Parathyroid adenoma (tissue), 2 donors: ENCODE results near the gene NRXN3.

Source experiments
- H2AFZ ChIP-seq: fragments of 300-600 bp; sonication (generic); one replicate; pipeline ENCODE4 v1.7.0; 2017; ENCODE audit warnings: antibody characterized with exemption, mild to moderate bottlenecking
- H3K27ac ChIP-seq: fragments of 300-600 bp; sonication (generic); one replicate; pipeline ENCODE4 v1.7.0; 2017
- H3K27me3 ChIP-seq: fragments of 300-600 bp; sonication (generic); one replicate; pipeline ENCODE4 v1.7.0; 2017; ENCODE audit warnings: low read length; ENCODE audit not compliant: control insufficient read depth, insufficient read depth
- H3K36me3 ChIP-seq: fragments of 300-600 bp; sonication (generic); one replicate; pipeline ENCODE4 v1.7.0; 2017; ENCODE audit warnings: low read length; ENCODE audit not compliant: control insufficient read depth, insufficient read depth
- H3K4me1 ChIP-seq: fragments of 300-600 bp; sonication (generic); one replicate; pipeline ENCODE4 v1.7.0; 2017; ENCODE audit warnings: control low read depth
- H3K4me2 ChIP-seq: fragments of 300-600 bp; sonication (generic); one replicate; pipeline ENCODE4 v1.7.0; 2017; ENCODE audit warnings: low read length
- H3K4me3 ChIP-seq: fragments of 300-600 bp; sonication (generic); one replicate; pipeline ENCODE4 v1.7.0; 2017; ENCODE audit warnings: low read depth, low read length
- H3K79me2 ChIP-seq: fragments of 300-600 bp; sonication (generic); one replicate; pipeline ENCODE4 v1.7.0; 2017; ENCODE audit warnings: control low read depth
- H3K9ac ChIP-seq: fragments of 300-600 bp; sonication (generic); one replicate; pipeline ENCODE4 v1.7.0; 2017; ENCODE audit warnings: mild to moderate bottlenecking
- H3K9me3 ChIP-seq: fragments of 300-600 bp; sonication (generic); one replicate; pipeline ENCODE4 v1.7.0; 2017; ENCODE audit warnings: low read length; ENCODE audit not compliant: control insufficient read depth
- TF ChIP-seq, protein P1 (sequence below): fragments of 300-600 bp; sonication (generic); IDR thresholded peaks from one replicate; pipeline ENCODE4 v1.7.0; 2017; ENCODE audit warnings: antibody characterized with exemption, mild to moderate bottlenecking
- donor health status: primary hyperparathyroidism.

Gene NRXN3

DNA sequence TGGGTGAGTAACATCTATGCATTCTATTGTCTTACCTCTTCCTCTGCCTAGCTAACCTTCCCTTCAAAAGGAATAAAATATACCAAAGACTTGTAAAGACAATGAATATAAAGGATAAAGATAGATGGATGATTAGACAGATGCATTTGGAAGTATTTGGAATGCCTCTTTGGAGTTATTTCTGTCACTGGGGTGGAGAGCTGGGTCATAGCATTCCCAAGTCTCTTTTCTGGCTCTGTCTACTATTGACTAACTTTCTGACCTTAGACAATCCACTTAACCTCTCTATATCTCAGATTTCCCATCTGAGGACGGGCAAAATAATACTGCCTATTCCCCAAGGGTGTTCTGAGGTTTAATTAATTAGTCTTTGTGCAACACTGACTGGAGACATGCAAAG lies 1523.8 kb downstream of the NRXN3 start:
- TF ChIP-seq, protein P1, sequence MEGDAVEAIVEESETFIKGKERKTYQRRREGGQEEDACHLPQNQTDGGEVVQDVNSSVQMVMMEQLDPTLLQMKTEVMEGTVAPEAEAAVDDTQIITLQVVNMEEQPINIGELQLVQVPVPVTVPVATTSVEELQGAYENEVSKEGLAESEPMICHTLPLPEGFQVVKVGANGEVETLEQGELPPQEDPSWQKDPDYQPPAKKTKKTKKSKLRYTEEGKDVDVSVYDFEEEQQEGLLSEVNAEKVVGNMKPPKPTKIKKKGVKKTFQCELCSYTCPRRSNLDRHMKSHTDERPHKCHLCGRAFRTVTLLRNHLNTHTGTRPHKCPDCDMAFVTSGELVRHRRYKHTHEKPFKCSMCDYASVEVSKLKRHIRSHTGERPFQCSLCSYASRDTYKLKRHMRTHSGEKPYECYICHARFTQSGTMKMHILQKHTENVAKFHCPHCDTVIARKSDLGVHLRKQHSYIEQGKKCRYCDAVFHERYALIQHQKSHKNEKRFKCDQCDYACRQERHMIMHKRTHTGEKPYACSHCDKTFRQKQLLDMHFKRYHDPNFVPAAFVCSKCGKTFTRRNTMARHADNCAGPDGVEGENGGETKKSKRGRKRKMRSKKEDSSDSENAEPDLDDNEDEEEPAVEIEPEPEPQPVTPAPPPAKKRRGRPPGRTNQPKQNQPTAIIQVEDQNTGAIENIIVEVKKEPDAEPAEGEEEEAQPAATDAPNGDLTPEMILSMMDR = no peak
- Histone ChIP-seq H3K27me3 (no peaks in the 10 kb centered on the region), H3K36me3 (no peaks in the 10 kb centered on the region), H3K9me3 (no peaks in the 10 kb centered on the region), H3K4me3 (no peak overlapping the region), H3K9ac (no peak overlapping the region), H3K79me2 (no peaks in the 10 kb centered on the region), H2AFZ (no peak overlapping the region), H3K27ac (no peak overlapping the region), H3K4me1 (no peaks in the 10 kb centered on the region), H3K4me2 (no peak overlapping the region)

GRCh38 chr14:79695307-79695706 lies 1525.1 kb downstream of the NRXN3 start:
- Histone ChIP-seq H3K27me3 (no peaks in the 10 kb centered on the region), H3K4me2 (no peak overlapping the region), H3K27ac (no peak overlapping the region), H3K9me3 (no peaks in the 10 kb centered on the region), H3K4me3 (no peak overlapping the region), H3K9ac (no peak overlapping the region), H3K36me3 (no peaks in the 10 kb centered on the region), H3K79me2 (no peaks in the 10 kb centered on the region), H3K4me1 (no peaks in the 10 kb centered on the region), H2AFZ (no peak overlapping the region)
- TF ChIP-seq, protein P1 = no peak

DNA sequence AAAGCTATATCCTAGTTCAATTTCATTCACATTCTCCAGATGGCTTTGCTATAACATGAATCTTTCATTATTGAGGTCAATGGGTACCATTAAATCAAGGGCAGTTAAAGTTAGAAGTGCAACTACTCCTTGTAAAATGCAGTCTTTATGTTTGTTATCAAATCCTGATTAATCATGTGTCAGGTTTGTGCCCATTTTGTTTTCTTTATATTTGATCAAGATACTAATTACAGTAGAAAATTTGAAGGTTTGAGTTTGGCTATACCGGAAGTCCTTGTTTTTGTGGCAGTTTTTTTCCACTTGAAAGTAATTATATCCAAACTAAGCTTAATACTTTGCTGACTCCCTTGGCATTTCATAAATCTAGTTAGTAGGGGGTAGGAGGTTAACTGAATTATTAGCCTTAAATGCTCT lies 1528.1 kb downstream of the NRXN3 start:
- Histone ChIP-seq H3K27me3 (no peaks in the 10 kb centered on the region), H2AFZ (no peak overlapping the region), H3K4me2 (no peak overlapping the region), H3K9ac (no peak overlapping the region), H3K4me3 (no peak overlapping the region), H3K27ac (no peak overlapping the region), H3K4me1 (no peaks in the 10 kb centered on the region), H3K79me2 (no peaks in the 10 kb centered on the region), H3K36me3 (no peaks in the 10 kb centered on the region), H3K9me3 (no peaks in the 10 kb centered on the region)
- TF ChIP-seq, protein P1 = no peak

DNA sequence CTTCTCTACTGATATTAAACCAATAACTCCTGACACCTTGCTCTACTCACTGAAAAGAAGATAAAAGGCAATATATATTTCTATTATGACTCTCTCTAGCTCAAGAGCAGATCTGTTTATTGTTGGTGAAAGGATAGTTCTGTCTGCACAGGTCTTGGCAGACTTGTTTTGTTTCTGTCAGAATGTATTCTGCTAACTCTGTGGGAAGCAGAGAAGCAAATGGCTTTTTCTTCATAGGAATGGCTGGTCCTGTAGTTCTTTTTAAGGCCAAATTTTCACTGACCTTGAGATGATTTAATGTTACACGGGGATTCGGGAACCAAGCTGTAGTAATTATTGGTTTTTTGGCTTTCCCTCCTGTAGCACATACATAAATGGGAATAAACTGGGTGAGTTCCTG lies 1529.0 kb downstream of the NRXN3 start:
- no peak overlapping the region for H3K4me3 ChIP-seq
- H3K27ac ChIP-seq = no peak overlapping the region
- TF ChIP-seq, protein P1 = no peak
- H3K4me1 ChIP-seq = peaks cover 5% of the 10 kb centered on the region
- H3K9ac ChIP-seq = no peak overlapping the region
- H2AFZ ChIP-seq = no peak overlapping the region
- H3K36me3 ChIP-seq = no peaks in the 10 kb centered on the region
- H3K79me2 ChIP-seq = no peaks in the 10 kb centered on the region
- H3K9me3 ChIP-seq = no peaks in the 10 kb centered on the region
- H3K4me2 ChIP-seq = no peak overlapping the region
- H3K27me3 ChIP-seq = no peaks in the 10 kb centered on the region

GRCh38 chr14:79701371-79701770 lies 1531.2 kb downstream of the NRXN3 start:
- TF ChIP-seq, protein P1 = no peak
- Histone ChIP-seq H2AFZ (no peak overlapping the region), H3K4me3 (no peak overlapping the region), H3K79me2 (no peaks in the 10 kb centered on the region), H3K36me3 (no peaks in the 10 kb centered on the region), H3K9ac (no peak overlapping the region), H3K4me1 (peaks cover 13% of the 10 kb centered on the region), H3K4me2 (no peak overlapping the region), H3K27ac (no peak overlapping the region), H3K9me3 (no peaks in the 10 kb centered on the region), H3K27me3 (no peaks in the 10 kb centered on the region)
